Hepatocyte (in vitro differentiated cells): ENCODE results near the gene SIGLEC12. TPM values are rescaled to one million over a fixed set of nuclear protein-coding genes. Genes with fewer than 3 reads are reported as not detected.

Source experiments
- DNase-seq: peaks from one replicate; pipeline ENCODE4 v3.0.0-alpha.2; 2016; ENCODE audit warnings: low spot score
- H2AFZ ChIP-seq: fragments of 200-600 bp; sonication (generic); 2 replicates; pipeline ENCODE4 v1.6.0; 2016; ENCODE audit warnings: antibody characterized with exemption, mild to moderate bottlenecking
- H3K27ac ChIP-seq: fragments of 200-600 bp; sonication (generic); 2 replicates; pipeline ENCODE4 v1.5.1; 2016; ENCODE audit warnings: mild to moderate bottlenecking
- H3K27me3 ChIP-seq: fragments of 200-600 bp; sonication (generic); 2 replicates; pipeline ENCODE4 v1.6.1; 2016
- H3K36me3 ChIP-seq: fragments of 200-600 bp; sonication (generic); replicated peaks from 2 replicates; pipeline ENCODE4 v1.5.1; 2016; ENCODE audit warnings: low read depth; ENCODE audit not compliant: insufficient read depth
- H3K4me1 ChIP-seq: fragments of 200-600 bp; sonication (generic); 2 replicates; pipeline ENCODE4 v1.5.1; 2016; ENCODE audit warnings: mild to moderate bottlenecking, moderate library complexity; ENCODE audit not compliant: insufficient read depth
- H3K4me2 ChIP-seq: fragments of 200-600 bp; sonication (generic); 2 replicates; pipeline ENCODE4 v1.6.0; 2016
- H3K4me3 ChIP-seq: fragments of 200-600 bp; sonication (generic); 2 replicates; pipeline ENCODE4 v1.5.1; 2016; ENCODE audit warnings: mild to moderate bottlenecking
- H3K79me2 ChIP-seq: fragments of 200-600 bp; sonication (generic); 2 replicates; pipeline ENCODE4 v1.6.0; 2017; ENCODE audit warnings: mild to moderate bottlenecking
- H3K9me2 ChIP-seq: fragments of 200-600 bp; sonication (generic); replicated peaks from 2 replicates; pipeline ENCODE4 v1.6.0; 2017; ENCODE audit warnings: mild to moderate bottlenecking; ENCODE audit not compliant: insufficient read depth
- H3K9me3 ChIP-seq: fragments of 200-600 bp; sonication (generic); 2 replicates; pipeline ENCODE4 v1.5.1; 2016; ENCODE audit warnings: low read depth, mild to moderate bottlenecking
- H4K20me1 ChIP-seq: fragments of 200-600 bp; sonication (generic); 2 replicates; pipeline ENCODE4 v1.6.0; 2016; ENCODE audit warnings: mild to moderate bottlenecking; ENCODE audit not compliant: insufficient read depth, poor library complexity, severe bottlenecking
- CTCF ChIP-seq: fragments of 200-600 bp; sonication (generic); IDR thresholded peaks from 2 replicates; pipeline ENCODE4 v1.5.1; 2016; ENCODE audit warnings: antibody characterized with exemption, mild to moderate bottlenecking; ENCODE audit not compliant: poor library complexity
- EZH2 ChIP-seq: fragments of 200-600 bp; sonication (generic); IDR thresholded peaks from 2 replicates; pipeline ENCODE4 v1.6.1; 2016; ENCODE audit warnings: antibody characterized with exemption, mild to moderate bottlenecking, borderline replicate concordance
- EZH2phosphoT487 ChIP-seq: fragments of 200-600 bp; sonication (generic); IDR thresholded peaks from one replicate; pipeline ENCODE4 v1.6.1; 2018; ENCODE audit warnings: antibody characterized with exemption, mild to moderate bottlenecking, low read depth, moderate library complexity; ENCODE audit not compliant: unreplicated experiment, severe bottlenecking
- WGBS: methylation state at CpG from one replicate; pipeline ENCODE4 v1.1.6; 2016; ENCODE audit warnings: low lambda C conversion rate; ENCODE audit errors: missing lambda C conversion rate; 5-methylcytosine and 5-hydroxymethylcytosine counted together
- polyA plus RNA-seq: library from polyadenylated mRNA; unstranded; fragments of >200 nt; fragmentation: Nextera tagmentation; extraction: Ambion mirVana; gene quantifications from 2 replicates; pipeline ENCODE4 v1.2.1, GENCODE V29; 2016
- total RNA-seq: library from RNA; depleted of rRNA; stranded (reverse); fragments of >200 nt; gene quantifications from 2 replicates; pipeline ENCODE4 v1.2.3, GENCODE V29; 2014

Gene SIGLEC12
- total and polyA plus RNA-seq, 2 experiments from 2014 or later: 0.29 TPM; not detected in 1

DNA sequence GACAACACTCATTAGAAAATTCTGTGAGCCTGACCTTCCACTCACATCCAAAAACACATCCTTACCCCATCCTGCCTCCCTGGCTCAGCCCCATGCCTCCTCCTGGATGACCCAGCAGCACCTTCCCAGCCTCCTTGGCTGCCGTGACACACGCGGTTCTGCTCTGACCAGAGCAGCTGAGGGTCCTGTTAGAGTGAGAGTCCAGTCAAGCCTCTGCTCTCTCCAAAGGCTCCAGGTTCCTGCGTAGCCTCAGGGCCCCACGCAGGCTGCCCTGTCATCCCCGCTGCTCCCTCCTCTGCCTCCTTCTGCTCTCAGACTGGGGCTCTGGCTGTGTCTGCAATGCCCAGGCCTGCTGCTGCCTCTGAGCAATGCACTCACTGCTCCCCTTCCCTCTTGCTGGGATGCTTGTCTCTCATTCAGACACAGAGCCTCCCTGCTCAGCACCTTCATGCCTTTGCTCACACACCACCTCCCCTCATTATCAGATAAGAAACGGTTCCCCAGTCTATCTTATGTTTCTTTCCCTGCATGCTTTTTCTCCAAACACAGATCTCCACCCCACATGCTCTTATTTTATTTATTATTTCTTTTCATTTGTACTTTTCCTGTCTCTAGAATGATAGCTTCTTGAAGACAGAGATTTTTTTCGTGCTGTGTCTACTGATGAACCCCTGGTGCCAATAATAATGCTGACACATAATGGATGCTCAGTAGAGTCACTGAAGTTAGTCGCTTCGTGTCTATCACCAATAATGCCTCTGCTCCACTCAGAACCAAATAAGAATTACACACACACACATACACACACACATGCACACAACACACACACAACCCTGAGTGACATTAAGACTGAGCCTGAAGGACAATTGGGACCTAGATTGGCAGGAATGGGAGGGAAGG lies 40.1 kb upstream of the SIGLEC12 start:
- Histone ChIP-seq H3K79me2 (no peaks in the 10 kb centered on the region), H3K9me3 (no peaks in the 10 kb centered on the region), H3K4me1 (no peaks in the 10 kb centered on the region), H2AFZ (no peak overlapping the region), H3K27ac (no peak overlapping the region), H3K4me2 (no peak overlapping the region), H3K9me2 (no peaks in the 10 kb centered on the region), H3K27me3 (no peaks in the 10 kb centered on the region), H3K4me3 (no peak overlapping the region), H4K20me1 (no peaks in the 10 kb centered on the region), H3K36me3 (no peaks in the 10 kb centered on the region)
- WGBS: 69% methylated on average over 10 of the region's 10 CpGs
- no peak for DNase-seq
- TF ChIP-seq EZH2: no peak
- TF ChIP-seq CTCF: no peak
- TF ChIP-seq EZH2phosphoT487: no peak

- Histone ChIP-seq H3K36me3 (no peaks in the 10 kb centered on the region), H4K20me1 (no peaks in the 10 kb centered on the region), H3K27ac (no peak overlapping the region), H3K4me1 (no peaks in the 10 kb centered on the region), H3K79me2 (no peaks in the 10 kb centered on the region), H3K9me2 (no peaks in the 10 kb centered on the region), H3K4me2 (no peak overlapping the region), H3K27me3 (no peaks in the 10 kb centered on the region), H2AFZ (no peak overlapping the region), H3K4me3 (no peak overlapping the region), H3K9me3 (no peaks in the 10 kb centered on the region)
- no peak for TF ChIP-seq CTCF
- TF ChIP-seq EZH2phosphoT487: no peak
- TF ChIP-seq EZH2: no peak
- DNase-seq: no peak
- WGBS: 77% methylated on average over 4 of the region's 4 CpGs
Observed at GRCh38 chr19:51539821-51540366, 38.3 kb upstream of the SIGLEC12 start.

GRCh38 chr19:51535535-51535934 lies 33.9 kb upstream of the SIGLEC12 start:
- H3K79me2 ChIP-seq: no peaks in the 10 kb centered on the region
- H3K27me3 ChIP-seq: no peaks in the 10 kb centered on the region
- no peak overlapping the region for H3K27ac ChIP-seq
- no peak overlapping the region for H2AFZ ChIP-seq
- no peaks in the 10 kb centered on the region for H3K9me3 ChIP-seq
- H3K9me2 ChIP-seq: no peaks in the 10 kb centered on the region
- no peaks in the 10 kb centered on the region for H3K4me1 ChIP-seq
- 80% methylated on average over 1 of the region's 1 CpG for WGBS
- H3K4me3 ChIP-seq: no peak overlapping the region
- H3K4me2 ChIP-seq: no peak overlapping the region
- no peak for DNase-seq
- no peaks in the 10 kb centered on the region for H4K20me1 ChIP-seq
- TF ChIP-seq EZH2phosphoT487: no peak
- no peaks in the 10 kb centered on the region for H3K36me3 ChIP-seq
